NCI-H1417 treated with DMSO at 0.1 percent for 48 hours (cell line): ENCODE results near the gene FAM117B.
"Not testable (repeated sequence)": the region's sequence is repeated elsewhere in the genome, so short reads cannot be mapped to it uniquely, and the experiment has no call there.

ENCODE experiments used
- DNase-seq: peaks from one replicate; lab custom pipeline; 2025; lab: John Stamatoyannopoulos, UW

The FAM117B gene

DNA sequence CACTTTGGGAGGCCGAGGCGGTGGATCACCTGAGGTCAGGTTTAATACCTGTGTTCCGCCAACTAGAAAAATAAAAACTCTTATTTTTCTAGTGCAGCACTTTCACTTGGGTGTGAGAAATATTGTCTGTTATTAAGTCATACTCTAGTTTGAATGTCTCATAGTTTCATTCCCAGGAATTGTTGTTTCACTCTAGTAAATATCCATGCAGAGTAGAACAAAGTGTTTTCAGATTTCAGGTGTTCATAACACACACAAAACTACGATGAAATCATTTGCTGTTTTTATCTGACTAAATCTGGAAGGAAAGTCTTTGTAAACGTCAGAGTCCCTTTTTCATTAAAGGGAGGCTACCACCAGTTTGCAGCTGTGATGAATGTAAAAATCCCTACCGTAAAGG, 4.0 kb downstream of the FAM117B start:
- no peak for DNase-seq

DNA sequence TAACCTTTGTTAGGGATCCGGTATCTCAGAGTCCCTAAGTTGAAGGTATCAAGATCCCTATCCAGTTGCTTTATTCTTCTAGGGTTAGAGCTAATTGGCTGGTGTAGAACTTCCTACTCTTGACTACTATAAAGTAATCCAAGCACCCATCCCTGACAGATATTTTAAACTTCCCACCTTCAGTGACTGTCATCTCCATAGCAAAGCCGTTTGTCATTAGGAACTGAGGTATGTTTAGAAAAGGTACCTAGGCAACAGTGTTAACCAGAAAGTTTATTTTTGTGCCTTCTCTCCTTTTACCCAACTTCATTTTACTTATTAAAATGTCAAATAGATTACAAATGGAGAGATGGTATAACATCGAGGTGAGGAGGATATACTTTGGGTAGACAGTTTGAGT, 4.5 kb downstream of the FAM117B start:
- no peak for DNase-seq

- DNase-seq, result no peak
These were observed 7.8 kb downstream of the FAM117B start for GRCh38 chr2:202642567-202642966.

DNA sequence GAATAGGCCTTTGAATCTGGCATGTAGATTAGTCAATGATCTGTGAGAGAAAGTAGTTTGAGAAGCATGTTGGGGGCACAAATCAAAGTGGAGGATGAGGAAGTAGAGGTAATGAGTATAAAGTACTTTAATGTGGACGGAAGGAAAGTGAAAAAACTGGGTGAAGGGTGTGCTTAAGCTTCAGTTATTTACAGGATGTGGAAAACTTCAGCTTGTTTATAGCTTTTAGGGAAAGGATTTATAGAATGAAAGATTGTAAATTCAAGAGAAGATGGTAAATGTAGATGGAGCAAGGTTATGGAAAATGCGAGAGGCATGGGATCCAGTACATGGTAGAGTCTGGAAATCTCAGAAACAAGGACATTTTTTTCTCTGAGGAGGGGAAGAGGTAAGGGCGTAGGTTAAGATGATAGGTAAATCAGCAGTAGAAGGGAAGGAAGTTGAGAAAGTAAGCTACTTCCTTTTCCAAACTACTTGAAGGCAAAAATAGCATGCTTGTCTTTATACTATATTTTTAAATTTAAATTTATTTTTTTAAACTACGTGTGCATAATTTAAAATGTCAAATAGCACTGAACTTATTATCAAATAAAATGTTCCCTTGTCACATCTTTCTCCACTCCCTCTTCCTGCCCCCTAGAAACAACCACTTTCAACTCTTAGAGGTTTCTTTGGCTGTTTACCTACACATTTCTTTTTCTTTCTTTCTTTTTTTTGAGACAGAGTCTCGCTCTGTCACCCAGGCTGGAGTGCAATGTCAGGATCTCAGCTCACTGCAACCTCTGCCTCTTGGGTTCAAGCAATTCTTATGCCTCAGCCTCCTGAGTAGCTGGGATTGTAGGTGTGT, 8.5 kb downstream of the FAM117B start:
- no peak for DNase-seq

GRCh38 chr2:202652119-202652518, 17.4 kb downstream of the FAM117B start:
- no peak for DNase-seq

GRCh38 chr2:202653890-202654289, 19.1 kb downstream of the FAM117B start:
- no peak for DNase-seq

DNA sequence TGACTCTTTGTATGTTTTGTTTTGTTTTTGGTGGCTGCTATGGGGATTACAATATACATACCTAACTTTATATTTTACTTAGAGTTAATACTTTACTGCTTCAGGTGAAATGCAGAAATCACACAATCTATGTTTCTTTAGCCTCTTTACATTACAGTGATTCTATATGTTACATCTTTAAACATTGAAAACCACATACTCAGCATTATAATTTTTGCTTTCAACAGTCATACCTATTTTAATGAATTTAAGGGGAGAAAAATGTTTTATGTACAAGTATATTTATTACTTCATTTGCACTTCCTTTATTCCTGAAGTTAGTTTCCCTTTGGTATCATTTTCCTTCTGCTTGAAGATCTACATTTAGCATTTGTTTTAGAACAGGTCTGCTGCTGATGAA, 23.1 kb downstream of the FAM117B start:
- no peak for DNase-seq

DNA sequence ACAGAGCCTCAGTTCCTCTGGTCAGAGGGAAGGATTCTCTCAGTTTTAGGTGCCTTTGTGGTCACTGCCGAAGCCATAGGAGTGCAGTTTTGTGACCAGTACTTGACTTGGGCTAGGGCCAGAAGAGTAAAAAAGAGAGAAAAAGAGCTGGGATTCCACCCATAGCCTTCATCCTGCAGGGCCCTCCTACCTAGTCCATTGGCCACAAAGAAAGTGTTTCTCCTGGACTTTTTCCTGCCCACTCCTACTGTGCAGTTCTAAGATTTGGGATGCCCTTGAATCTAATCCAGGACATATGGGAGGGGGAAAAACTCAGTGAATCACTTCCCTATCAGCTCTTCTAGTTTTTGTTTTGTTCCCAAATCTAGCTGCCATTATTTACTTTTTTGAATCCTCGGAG, 26.0 kb downstream of the FAM117B start:
- DNase-seq, result no peak

DNA sequence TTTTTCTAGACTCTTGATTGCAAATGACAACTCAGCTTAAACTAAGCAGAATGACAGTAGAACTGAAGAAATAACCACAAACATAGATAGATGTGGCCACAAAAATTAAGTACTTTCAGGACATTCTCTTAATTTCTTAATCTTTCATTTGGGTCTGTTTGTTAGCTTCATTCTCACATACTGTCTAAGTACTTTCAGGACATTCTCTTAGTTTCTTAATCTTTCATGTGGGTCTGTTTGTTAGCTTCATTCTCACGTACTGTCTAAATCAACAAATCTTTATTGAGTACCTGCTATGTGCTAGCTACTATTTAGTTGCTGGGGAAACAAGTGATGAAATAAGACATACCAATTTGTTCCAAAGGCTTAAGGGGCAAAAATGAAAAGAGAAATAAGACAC, 35.1 kb downstream of the FAM117B start:
- DNase-seq, result no peak

GRCh38 chr2:202671317-202672035, 36.7 kb downstream of the FAM117B start:
- no peak for DNase-seq

DNA sequence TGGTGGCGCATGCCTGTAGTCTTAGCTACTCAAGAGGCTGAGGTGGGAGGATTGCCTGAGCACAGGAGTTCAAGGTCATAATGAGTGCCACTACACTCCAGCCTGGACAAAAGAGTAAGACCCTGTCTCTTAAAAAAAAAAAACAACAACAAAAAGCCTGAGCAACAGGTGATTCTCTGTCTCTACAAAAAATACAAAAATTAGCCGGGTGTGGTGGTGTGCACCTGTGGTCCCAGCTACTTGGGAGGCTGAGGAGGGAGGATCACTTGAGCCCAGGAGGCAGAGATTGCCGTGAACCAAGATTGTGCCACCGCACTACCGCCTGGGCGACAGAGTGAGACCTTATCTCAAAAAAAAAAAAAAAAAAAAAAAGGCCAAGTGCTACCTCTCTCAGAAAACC, 40.3 kb downstream of the FAM117B start:
- DNase-seq, result not testable (repeated sequence)

GRCh38 chr2:202679980-202680379, 45.2 kb downstream of the FAM117B start:
- DNase-seq, result no peak

DNA sequence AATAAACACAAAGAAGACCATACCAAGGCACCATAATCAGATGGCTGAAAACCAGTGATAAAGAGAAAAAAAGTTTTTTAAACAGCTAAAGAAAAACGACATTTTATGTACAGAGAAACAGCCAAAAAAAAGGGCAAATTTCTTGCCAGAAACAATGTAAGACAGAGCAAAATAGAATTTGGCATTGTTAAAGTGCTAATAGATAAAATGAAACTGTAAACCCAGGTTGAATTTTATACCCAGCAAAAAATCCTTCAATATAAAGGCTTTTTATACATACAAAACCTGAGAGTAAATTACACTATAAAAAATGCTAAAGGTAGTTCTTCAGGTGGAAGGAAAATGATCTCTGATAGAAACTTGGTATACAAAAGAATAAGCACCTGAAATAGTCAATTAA, 45.7 kb downstream of the FAM117B start:
- no peak for DNase-seq

DNA sequence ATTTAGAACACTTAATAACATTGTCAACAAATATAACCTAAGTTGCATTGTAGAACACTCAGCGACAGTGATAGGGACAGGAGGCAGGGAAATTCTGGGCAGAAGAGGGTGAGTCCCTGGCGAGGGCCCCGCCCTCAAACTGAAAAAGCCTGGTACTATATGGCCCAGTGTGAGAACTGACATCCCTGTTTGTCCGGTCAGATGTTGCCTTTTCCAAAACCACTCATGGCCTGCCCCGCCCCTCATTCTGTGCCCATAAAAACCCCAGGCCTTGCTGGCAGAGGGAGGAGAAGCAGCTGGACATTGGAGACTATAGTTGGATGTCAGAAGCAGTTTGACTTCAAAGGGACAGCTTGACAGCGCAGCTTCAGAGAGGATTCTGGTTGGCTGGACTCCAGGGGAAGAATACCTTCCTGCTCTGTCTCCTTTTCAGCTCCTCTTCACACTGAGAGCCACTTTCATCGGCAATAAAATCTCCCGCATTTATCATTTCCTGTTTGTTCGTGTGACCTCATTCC, 47.0 kb downstream of the FAM117B start:
- no peak for DNase-seq

GRCh38 chr2:202682274-202682673, 47.5 kb downstream of the FAM117B start:
- no peak for DNase-seq

- no peak for DNase-seq
These were observed 52.5 kb downstream of the FAM117B start for GRCh38 chr2:202687276-202687675.

- no peak for DNase-seq
These were observed 54.7 kb downstream of the FAM117B start for GRCh38 chr2:202689459-202689858.

DNA sequence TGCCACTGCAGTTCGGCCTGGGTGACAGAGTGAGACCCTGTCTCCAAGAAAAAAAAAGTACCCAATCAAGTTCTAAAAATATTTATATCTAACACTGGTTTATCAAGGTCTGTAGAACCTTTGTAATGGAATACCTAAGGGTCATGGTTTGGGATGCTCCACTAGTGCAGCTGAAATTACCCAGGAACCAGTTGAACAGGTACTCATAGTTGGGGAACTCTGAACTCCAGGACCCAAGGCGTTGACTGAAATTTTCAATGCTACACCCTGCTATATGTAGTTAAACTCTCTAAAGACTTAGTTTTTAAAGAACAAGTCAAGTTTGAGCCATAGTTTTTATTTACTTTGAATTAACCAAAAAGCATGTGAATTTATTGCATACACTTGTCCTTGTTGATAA, 55.1 kb downstream of the FAM117B start:
- no peak for DNase-seq

GRCh38 chr2:202690321-202690900, 55.6 kb downstream of the FAM117B start:
- no peak for DNase-seq

GRCh38 chr2:202693503-202693902, 58.7 kb downstream of the FAM117B start:
- DNase-seq, result no peak

GRCh38 chr2:202695166-202695565, 60.4 kb downstream of the FAM117B start:
- DNase-seq, result no peak

DNA sequence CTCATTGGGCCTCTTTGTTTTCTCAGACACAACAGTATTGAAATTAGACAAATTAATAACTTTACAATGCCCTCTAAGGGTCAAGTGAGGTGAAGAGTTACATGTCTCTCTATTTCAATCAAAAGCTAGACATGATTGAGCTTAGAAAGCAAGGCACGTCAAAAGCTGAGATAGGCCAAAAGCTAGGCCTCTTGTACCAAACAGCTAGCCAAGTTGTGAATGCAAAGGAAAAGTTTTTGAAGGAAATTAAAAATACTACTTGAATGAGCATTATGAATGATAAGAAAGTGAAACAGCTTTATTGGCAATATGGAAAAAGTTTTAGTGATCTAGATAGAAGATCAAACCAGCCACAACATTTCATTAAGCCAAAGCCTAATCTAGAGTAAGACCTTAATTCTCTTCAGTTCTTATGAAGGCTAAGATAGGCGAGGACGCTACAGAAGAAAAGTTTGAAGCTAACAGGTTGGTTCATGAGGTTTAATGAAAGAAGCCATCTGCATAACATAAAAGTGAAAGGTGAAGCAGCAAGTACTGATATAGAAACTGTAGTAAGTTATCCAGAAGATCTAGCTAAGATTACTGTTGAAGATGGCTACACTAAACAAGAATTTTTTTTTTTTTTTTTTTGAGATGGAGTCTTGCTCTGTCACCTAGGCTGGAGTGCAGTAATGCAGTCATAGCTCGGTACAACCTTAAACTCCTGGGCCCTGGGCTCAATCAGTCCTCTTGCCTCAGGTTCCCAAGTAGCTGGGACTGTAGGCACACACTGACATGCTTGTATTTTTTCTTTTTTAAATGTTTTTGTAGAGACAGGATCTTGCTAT, 65.5 kb downstream of the FAM117B start:
- no peak for DNase-seq
